Measurements from ENCODE around the gene NME7. TPM values are rescaled to one million over a fixed set of nuclear protein-coding genes. Genes with fewer than 3 reads are reported as not detected.

The NME7 gene
- total and polyA plus RNA-seq, 2 experiments from 2014 or later: 39.1 to 48.5 TPM

GRCh38 chr1:169184812-169185211 lies 182.8 kb downstream of the NME7 start:
- ATAC-seq (peak; percentile 94), DNase-seq (ENCODE audit: low spot score) (peak; percentile 48)
- Mint-ChIP-seq H3K4me3 (no peak overlapping the region), H3K9me3 (no peaks in the 10 kb centered on the region), H3K4me1 (peaks cover 17% of the 10 kb centered on the region), H3K36me3 (ENCODE audit: low read depth) (no peaks in the 10 kb centered on the region), H3K27me3 (ENCODE audit: insufficient read depth, low read depth, poor library complexity) (no peaks in the 10 kb centered on the region), H3K27ac (no peak overlapping the region)
- TF ChIP-seq NANOG (IDR thresholded peaks at IDR 0.05; ENCODE audit: borderline replicate concordance) (no peak), ZNF114 (CRISPR knock-in tag; IDR thresholded peaks at IDR 0.05) (no peak), ZNF331 (CRISPR knock-in tag; IDR thresholded peaks at IDR 0.05; ENCODE audit: low read depth) (no peak), REST (IDR thresholded peaks at IDR 0.05; ENCODE audit: unreplicated experiment) (no peak), POLR2AphosphoS5 (IDR thresholded peaks at IDR 0.05; ENCODE audit: low read depth) (no peak), CREB1 (CRISPR knock-in tag; IDR thresholded peaks at IDR 0.05; ENCODE audit: low read depth) (no peak), ETS1 (IDR thresholded peaks at IDR 0.05) (no peak), ZNF462 (CRISPR knock-in tag; IDR thresholded peaks at IDR 0.05) (no peak), EZH2 (IDR thresholded peaks at IDR 0.05; ENCODE audit: low read depth, unreplicated experiment) (no peak), EZH2phosphoT487 (IDR thresholded peaks at IDR 0.05; ENCODE audit: unreplicated experiment) (no peak), JUNB (IDR thresholded peaks at IDR 0.05; ENCODE audit: unreplicated experiment) (no peak), CTCF (conservative IDR thresholded peaks at IDR 0.05; ENCODE audit: low read depth in 2 of 2) (no peak), STAT1 (IDR thresholded peaks at IDR 0.05; ENCODE audit: unreplicated experiment) (no peak)
- Histone ChIP-seq H3K27ac (ENCODE audit: low read depth) (no peak overlapping the region), H3K9me2 (ENCODE audit: insufficient read depth) (no peaks in the 10 kb centered on the region; the same call in 1 of the 2 replicates), H2AFZ (no peak overlapping the region), H4K20me1 (replicated peaks; ENCODE audit: insufficient read depth) (no peaks in the 10 kb centered on the region), H3K36me3 (ENCODE audit: insufficient read depth) (no peaks in the 10 kb centered on the region), H3K27me3 (ENCODE audit: insufficient read depth) (no peaks in the 10 kb centered on the region), H3K4me1 (ENCODE audit: insufficient read depth) (peaks cover 14% of the 10 kb centered on the region; the same call in 1 of the 2 replicates), H3K4me2 (0 out of 2 replicates have a peak overlapping the region, but pooled peaks have one; percentile 6), H3K79me2 (replicated peaks; ENCODE audit: insufficient read depth) (no peaks in the 10 kb centered on the region), H3F3A (replicated peaks; ENCODE audit: low read depth) (no peaks in the 10 kb centered on the region), H3K4me3 (no peak overlapping the region)
